BE2C (cell line): ENCODE results near the gene TRIM2.
A peak's percentile ranks its signal among the peaks of the same experiment; 100 is the strongest.

Source experiments
- DNase-seq: peaks from one replicate; pipeline ENCODE4 v3.0.0-alpha.2; 2020
- H3K27me3 ChIP-seq: fragments of 250-450 bp; sonication (Bioruptor Pico); 2 replicates; pipeline ENCODE4 v1.5.1; 2020; ENCODE audit warnings: mild to moderate bottlenecking
- H3K36me3 ChIP-seq: fragments of 250-450 bp; sonication (Bioruptor Pico); 2 replicates; pipeline ENCODE4 v1.5.1; 2020; ENCODE audit warnings: mild to moderate bottlenecking
- H3K4me1 ChIP-seq: fragments of 250-450 bp; sonication (Bioruptor Pico); 2 replicates; pipeline ENCODE4 v1.5.1; 2020
- H3K4me3 ChIP-seq: 2 replicates; pipeline ENCODE4 v1.5.1; 2011; ENCODE audit warnings: low read depth, low read length
- H3K9me3 ChIP-seq: fragments of 250-450 bp; sonication (Bioruptor Pico); 2 replicates; pipeline ENCODE4 v1.5.1; 2020
- CTCF ChIP-seq: IDR thresholded peaks from 2 replicates; pipeline ENCODE4 v1.5.1; 2012; ENCODE audit warnings: mild to moderate bottlenecking, low read depth, low read length

The TRIM2 gene

GRCh38 chr4:153255233-153255632 is 51.0 kb downstream of the TRIM2 start:
- Histone ChIP-seq H3K27me3 (no peaks in the 10 kb centered on the region), H3K9me3 (no peaks in the 10 kb centered on the region), H3K4me1 (peaks cover 4% of the 10 kb centered on the region; the same call in 1 of the 2 replicates), H3K4me3 (no peak overlapping the region), H3K36me3 (no peaks in the 10 kb centered on the region)
- no peak for TF ChIP-seq CTCF
- DNase-seq, result no peak

- Histone ChIP-seq H3K4me1 (peaks cover 4% of the 10 kb centered on the region; the same call in 1 of the 2 replicates), H3K27me3 (no peaks in the 10 kb centered on the region), H3K4me3 (peak overlapping the region; percentile 67), H3K9me3 (no peaks in the 10 kb centered on the region), H3K36me3 (no peaks in the 10 kb centered on the region)
- TF ChIP-seq CTCF, result no peak
- peak; percentile 74 for DNase-seq
Measured at GRCh38 chr4:153257151-153257620, 52.9 kb downstream of the TRIM2 start.

GRCh38 chr4:153257991-153258390 is 53.7 kb downstream of the TRIM2 start:
- H3K4me3 ChIP-seq, result peak overlapping the region; percentile 67
- peaks cover 4% of the 10 kb centered on the region; the same call in 1 of the 2 replicates for H3K4me1 ChIP-seq
- no peaks in the 10 kb centered on the region for H3K27me3 ChIP-seq
- no peaks in the 10 kb centered on the region for H3K9me3 ChIP-seq
- H3K36me3 ChIP-seq, result peaks cover 5% of the 10 kb centered on the region; the same call in 1 of the 2 replicates
- peak; percentile 35 for DNase-seq
- TF ChIP-seq CTCF, result no peak

- TF ChIP-seq CTCF, result no peak
- peaks cover 4% of the 10 kb centered on the region; the same call in 1 of the 2 replicates for H3K4me1 ChIP-seq
- no peaks in the 10 kb centered on the region for H3K9me3 ChIP-seq
- H3K4me3 ChIP-seq, result peak overlapping the region; percentile 67
- peaks cover 5% of the 10 kb centered on the region; the same call in 1 of the 2 replicates for H3K36me3 ChIP-seq
- no peaks in the 10 kb centered on the region for H3K27me3 ChIP-seq
- no peak for DNase-seq
Measured at GRCh38 chr4:153258750-153259149, 54.5 kb downstream of the TRIM2 start.

GRCh38 chr4:153259661-153260060 is 55.4 kb downstream of the TRIM2 start:
- H3K9me3 ChIP-seq, result no peaks in the 10 kb centered on the region
- no peaks in the 10 kb centered on the region for H3K27me3 ChIP-seq
- no peak for TF ChIP-seq CTCF
- peak overlapping the region; percentile 4; the same call in 1 of the 2 replicates for H3K4me3 ChIP-seq
- peaks cover 4% of the 10 kb centered on the region; the same call in 1 of the 2 replicates for H3K4me1 ChIP-seq
- peaks cover 5% of the 10 kb centered on the region; the same call in 1 of the 2 replicates for H3K36me3 ChIP-seq
- no peak for DNase-seq

- DNase-seq, result no peak
- Histone ChIP-seq H3K4me3 (peak overlapping the region; percentile 4; the same call in 1 of the 2 replicates), H3K4me1 (peaks cover 4% of the 10 kb centered on the region; the same call in 1 of the 2 replicates), H3K27me3 (no peaks in the 10 kb centered on the region), H3K36me3 (peaks cover 5% of the 10 kb centered on the region; the same call in 1 of the 2 replicates), H3K9me3 (no peaks in the 10 kb centered on the region)
- TF ChIP-seq CTCF, result no peak
Measured at GRCh38 chr4:153260132-153260531, 55.9 kb downstream of the TRIM2 start.
